Measurements from ENCODE around the gene RABL6. TPM values are rescaled to one million over a fixed set of nuclear protein-coding genes. Genes with fewer than 3 reads are reported as not detected.
A peak's percentile ranks its signal among the peaks of the same experiment; 100 is the strongest.
"Not testable (repeated sequence)": the region's sequence is repeated elsewhere in the genome, so short reads cannot be mapped to it uniquely, and the experiment has no call there.

The RABL6 gene, protein sequence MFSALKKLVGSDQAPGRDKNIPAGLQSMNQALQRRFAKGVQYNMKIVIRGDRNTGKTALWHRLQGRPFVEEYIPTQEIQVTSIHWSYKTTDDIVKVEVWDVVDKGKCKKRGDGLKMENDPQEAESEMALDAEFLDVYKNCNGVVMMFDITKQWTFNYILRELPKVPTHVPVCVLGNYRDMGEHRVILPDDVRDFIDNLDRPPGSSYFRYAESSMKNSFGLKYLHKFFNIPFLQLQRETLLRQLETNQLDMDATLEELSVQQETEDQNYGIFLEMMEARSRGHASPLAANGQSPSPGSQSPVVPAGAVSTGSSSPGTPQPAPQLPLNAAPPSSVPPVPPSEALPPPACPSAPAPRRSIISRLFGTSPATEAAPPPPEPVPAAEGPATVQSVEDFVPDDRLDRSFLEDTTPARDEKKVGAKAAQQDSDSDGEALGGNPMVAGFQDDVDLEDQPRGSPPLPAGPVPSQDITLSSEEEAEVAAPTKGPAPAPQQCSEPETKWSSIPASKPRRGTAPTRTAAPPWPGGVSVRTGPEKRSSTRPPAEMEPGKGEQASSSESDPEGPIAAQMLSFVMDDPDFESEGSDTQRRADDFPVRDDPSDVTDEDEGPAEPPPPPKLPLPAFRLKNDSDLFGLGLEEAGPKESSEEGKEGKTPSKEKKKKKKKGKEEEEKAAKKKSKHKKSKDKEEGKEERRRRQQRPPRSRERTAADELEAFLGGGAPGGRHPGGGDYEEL
- total RNA-seq = 100 to 1,000 TPM; 126 to 163 TPM

DNA sequence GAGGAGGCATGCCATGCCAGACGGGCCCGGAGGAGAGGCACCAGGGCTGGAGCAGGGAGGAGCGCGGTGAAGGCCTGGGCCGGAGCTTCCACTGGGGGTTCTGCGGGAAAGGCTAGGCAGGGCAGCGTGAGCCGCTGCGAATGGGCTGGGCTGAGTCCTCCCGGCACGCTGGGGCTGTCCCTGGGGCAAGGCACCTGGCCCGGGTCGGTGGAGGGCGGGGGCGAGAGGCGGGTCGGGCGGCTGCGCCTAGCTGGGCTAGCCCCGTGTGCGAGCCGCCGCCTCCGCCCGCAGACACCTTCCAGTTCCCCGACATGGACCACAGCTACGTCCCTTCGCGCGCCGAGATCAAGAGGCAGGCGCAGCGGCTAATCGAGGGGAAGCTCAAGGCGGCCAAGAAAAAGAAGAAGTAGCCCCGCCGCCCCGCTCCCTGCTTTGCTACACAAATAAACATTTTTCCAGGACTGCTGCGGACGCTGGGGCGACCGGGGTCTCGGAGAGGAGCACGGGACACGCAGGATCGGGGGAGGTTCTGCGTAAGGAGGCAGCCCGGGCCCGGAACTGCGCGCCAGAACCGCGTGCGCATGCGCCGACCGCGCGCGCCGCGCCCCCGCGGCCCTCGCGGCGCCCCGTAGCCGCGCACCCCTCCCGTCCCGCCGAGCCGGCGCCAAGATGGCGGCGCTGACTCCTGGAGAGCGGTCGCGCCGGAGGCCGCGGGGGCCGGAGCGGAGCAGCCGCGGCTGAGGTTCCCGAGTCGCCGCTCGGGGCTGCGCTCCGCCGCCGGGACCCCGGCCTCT lies at the start of gene RABL6:
Gene RABL6, plus strand, starts transcription at position 668 of the 794 bp plus-strand sequence. CDS start 249 bp downstream, outside the sequence.
- intact Hi-C loops (cut with DNase I) = no loop called here
- H3K36me3 ChIP-seq = no peaks in the 10 kb centered on the region
- TF ChIP-seq, protein P1, sequence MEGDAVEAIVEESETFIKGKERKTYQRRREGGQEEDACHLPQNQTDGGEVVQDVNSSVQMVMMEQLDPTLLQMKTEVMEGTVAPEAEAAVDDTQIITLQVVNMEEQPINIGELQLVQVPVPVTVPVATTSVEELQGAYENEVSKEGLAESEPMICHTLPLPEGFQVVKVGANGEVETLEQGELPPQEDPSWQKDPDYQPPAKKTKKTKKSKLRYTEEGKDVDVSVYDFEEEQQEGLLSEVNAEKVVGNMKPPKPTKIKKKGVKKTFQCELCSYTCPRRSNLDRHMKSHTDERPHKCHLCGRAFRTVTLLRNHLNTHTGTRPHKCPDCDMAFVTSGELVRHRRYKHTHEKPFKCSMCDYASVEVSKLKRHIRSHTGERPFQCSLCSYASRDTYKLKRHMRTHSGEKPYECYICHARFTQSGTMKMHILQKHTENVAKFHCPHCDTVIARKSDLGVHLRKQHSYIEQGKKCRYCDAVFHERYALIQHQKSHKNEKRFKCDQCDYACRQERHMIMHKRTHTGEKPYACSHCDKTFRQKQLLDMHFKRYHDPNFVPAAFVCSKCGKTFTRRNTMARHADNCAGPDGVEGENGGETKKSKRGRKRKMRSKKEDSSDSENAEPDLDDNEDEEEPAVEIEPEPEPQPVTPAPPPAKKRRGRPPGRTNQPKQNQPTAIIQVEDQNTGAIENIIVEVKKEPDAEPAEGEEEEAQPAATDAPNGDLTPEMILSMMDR (IDR thresholded peaks at IDR 0.05) = no peak
- no peaks in the 10 kb centered on the region for H3K27me3 ChIP-seq
- peak within 1 kb of the TSS; percentile 95 for H3K27ac ChIP-seq
- peak within 1 kb of the TSS; percentile 88 for H3K4me3 ChIP-seq
- H3K9ac ChIP-seq (ENCODE audit: low read depth in 2 of 2, low read length in 2 of 2) = peak within 1 kb of the TSS; percentile 85 to 91
- H3K4me1 ChIP-seq = peaks cover 16% of the 10 kb centered on the region
- DNase-seq = peak; percentile 76
- H3K9me3 ChIP-seq = no peaks in the 10 kb centered on the region

DNA sequence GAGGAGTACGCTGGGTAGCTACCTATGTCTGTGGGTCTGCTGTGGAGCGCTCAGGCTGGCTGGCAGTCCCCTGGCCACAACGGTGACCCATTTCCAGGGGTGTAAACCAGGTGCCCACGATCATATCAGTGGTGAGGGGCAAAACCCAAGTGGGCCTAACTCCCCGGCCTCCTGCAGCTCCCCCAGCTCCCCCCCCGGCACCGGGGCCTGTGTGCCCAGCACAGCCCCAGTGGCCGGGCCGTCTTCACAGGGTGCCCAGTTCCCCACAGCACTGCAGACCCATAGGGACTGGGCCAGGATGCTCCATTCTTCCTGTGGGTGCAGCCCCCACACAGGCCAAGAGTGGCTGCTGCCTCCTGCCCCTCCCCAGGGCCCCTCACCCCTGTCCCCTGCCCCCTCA lies 48.7 kb upstream of the RABL6 start:
- Histone ChIP-seq H3K27me3 (no peaks in the 10 kb centered on the region), H3K4me1 (no peaks in the 10 kb centered on the region), H3K27ac (no peak overlapping the region), H3K4me3 (no peak overlapping the region), H3K9ac (ENCODE audit: low read depth in 2 of 2, low read length in 2 of 2) (no peak overlapping the region), H3K9me3 (no peaks in the 10 kb centered on the region), H3K36me3 (no peaks in the 10 kb centered on the region)
- intact Hi-C loops (cut with DNase I) = no loop called here
- TF ChIP-seq, protein P1 (IDR thresholded peaks at IDR 0.05) = no peak
- no peak for DNase-seq

DNA sequence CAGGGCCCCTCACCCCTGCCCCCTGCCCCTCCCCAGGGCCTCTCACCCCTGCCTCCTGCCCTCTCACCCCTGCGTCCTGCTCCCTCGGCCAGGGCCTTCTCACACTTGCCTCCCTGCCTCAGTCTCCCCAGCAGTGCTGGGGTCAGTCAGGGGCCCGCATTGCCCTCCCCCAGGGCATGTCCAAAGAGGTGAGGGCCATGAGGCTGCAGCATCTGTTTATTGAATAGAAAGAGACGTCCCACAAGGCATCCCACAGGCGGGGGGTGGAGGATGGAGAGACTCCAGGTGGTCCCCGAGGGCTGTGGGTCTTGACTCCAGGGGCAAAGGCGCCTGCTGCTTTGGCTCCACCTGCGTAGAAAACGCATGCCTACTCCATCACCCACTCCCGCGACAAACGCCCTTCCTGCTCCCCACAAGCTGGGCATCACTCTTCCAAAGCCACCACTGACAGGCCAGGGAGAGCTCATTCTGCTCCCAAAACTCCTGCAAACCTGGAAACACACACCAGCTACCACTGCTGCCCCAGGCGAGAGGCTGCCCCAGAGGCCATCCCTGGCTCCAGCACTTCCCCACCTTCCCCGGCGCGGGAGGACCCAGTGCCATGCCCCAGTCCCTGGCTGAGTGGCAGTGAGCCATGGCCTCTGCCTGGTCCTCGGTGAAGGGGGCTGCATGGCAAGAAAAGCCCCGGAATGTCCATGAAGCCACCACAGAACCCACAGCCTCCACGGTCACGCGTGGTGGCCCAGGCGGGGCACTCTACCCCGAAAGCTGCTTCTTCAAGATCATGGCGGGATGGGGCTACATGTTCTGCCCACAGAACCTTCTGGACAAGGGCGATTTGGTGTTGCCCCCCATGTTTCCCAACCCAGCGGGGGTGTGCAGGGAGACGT lies 48.1 kb upstream of the RABL6 start:
- intact Hi-C loops (cut with DNase I) = no loop called here
- no peaks in the 10 kb centered on the region for H3K36me3 ChIP-seq
- TF ChIP-seq, protein P1 (IDR thresholded peaks at IDR 0.05) = no peak
- H3K27ac ChIP-seq = no peak overlapping the region
- DNase-seq = no peak
- no peaks in the 10 kb centered on the region for H3K9me3 ChIP-seq
- no peak overlapping the region for H3K9ac ChIP-seq (ENCODE audit: low read depth in 2 of 2, low read length in 2 of 2)
- H3K27me3 ChIP-seq = no peaks in the 10 kb centered on the region
- no peak overlapping the region for H3K4me3 ChIP-seq
- H3K4me1 ChIP-seq = no peaks in the 10 kb centered on the region

DNA sequence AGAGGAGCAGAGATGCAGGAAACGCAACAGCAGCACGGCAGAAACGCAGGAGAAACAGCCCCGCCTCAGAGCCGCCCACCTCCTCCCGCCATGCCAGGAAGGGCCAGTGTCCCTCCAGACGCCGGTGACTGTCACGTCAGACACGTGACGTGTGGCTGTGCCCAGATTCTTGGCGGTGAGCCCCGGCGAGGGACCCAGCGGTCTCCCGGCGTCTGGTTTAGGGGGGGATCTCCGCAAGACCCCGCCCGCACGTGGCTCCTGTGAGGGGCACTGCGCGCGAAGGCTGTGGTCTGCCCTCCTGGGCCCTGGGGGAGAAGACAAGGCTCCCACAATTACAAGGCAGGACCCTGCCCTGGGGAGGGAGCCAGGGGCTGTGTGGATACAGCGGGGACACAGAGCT lies 47.3 kb upstream of the RABL6 start:
- Histone ChIP-seq H3K4me3 (no peak overlapping the region), H3K27ac (no peak overlapping the region), H3K9ac (ENCODE audit: low read depth in 2 of 2, low read length in 2 of 2) (no peak overlapping the region), H3K27me3 (no peaks in the 10 kb centered on the region), H3K4me1 (no peaks in the 10 kb centered on the region), H3K36me3 (no peaks in the 10 kb centered on the region), H3K9me3 (no peaks in the 10 kb centered on the region)
- no peak for DNase-seq
- TF ChIP-seq, protein P1 (IDR thresholded peaks at IDR 0.05) = no peak
- intact Hi-C loops (cut with DNase I) = no loop called here

DNA sequence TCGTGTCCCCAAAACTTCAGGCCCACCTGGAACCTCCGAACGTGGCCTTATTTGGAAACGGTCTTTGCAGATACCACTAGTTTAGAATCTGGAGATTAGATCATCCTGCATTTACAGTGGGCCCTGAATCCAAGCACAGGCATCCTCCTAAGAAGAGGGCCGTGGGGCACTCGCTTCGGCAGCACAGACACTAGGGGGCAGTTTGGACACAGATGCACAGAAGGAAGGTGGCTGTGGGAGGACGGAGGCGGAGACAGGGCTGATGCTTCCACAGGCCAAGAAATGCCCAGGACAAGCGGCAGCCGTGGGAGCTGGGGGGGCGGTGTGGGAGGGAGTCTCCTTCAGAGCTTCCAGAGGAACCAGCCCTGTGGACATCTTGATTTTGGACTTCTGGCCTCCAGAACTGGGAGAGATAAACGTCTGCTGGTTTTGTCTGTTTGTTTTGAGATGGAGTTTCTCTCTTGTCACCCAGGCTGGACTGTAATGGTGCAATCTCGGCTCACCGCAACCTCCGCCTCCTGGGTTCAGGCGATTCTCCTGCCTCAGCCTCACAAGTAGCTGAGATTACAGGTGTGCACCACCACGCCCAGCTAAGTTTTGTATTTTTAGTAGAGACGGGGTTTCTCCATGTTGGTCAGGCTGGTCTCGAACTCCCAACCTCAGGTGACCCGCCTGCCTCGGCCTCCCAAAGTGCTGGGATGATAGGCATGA lies 46.8 kb upstream of the RABL6 start:
- peak; percentile 49 for DNase-seq
- H3K27me3 ChIP-seq; H3K27ac ChIP-seq; H3K4me1 ChIP-seq; H3K4me3 ChIP-seq; H3K9me3 ChIP-seq; intact Hi-C loops (cut with DNase I); H3K9ac ChIP-seq (ENCODE audit: low read depth in 2 of 2, low read length in 2 of 2); H3K36me3 ChIP-seq: not testable (repeated sequence)
